PC-9 (cell line): Measurements from ENCODE around the gene SLC39A8.

ENCODE experiments used
- CTCF ChIP-seq: fragments of 200-600 bp; sonication (generic); conservative IDR thresholded peaks from 2 replicates; pipeline ENCODE4 v1.6.1; 2017; ENCODE audit warnings: mixed run types, antibody characterized with exemption, mild to moderate bottlenecking, moderate library complexity
- EZH2 ChIP-seq: fragments of 200-600 bp; sonication (generic); IDR thresholded peaks from 2 replicates; pipeline ENCODE4 v1.8.0; 2017; ENCODE audit warnings: antibody characterized with exemption, low read depth

GRCh38 chr4:102223461-102223860 is 121.8 kb downstream of the SLC39A8 start:
- no peak for TF ChIP-seq CTCF
- no peak for TF ChIP-seq EZH2
